Stimulated activated CD4-positive, alpha-beta T cell treated with anti-CD3 and anti-CD28 coated beads, Interleukin-2, amount 100 ng/mL, for 48 hours (primary cell): ENCODE results near the gene LRRC70.

Experiments used
- DNase-seq, 2 donors: peaks; one replicate each; pipeline ENCODE4 v3.0.0-alpha.2; 2020

LRRC70 gene

GRCh38 chr5:62575066-62575465 lies 3.6 kb upstream of the LRRC70 start:
- no peak for DNase-seq

- no peak for DNase-seq
These were observed 3.1 kb upstream of the LRRC70 start for GRCh38 chr5:62575489-62575888.

- DNase-seq: no peak
These were observed 1.9 kb upstream of the LRRC70 start for GRCh38 chr5:62576570-62577170.

- no peak for DNase-seq
These were observed 1.1 kb upstream of the LRRC70 start for GRCh38 chr5:62577488-62577887.

GRCh38 chr5:62579761-62580160 lies 1.1 kb downstream of the LRRC70 start:
- DNase-seq: no peak

- DNase-seq: no peak
These were observed 3.4 kb downstream of the LRRC70 start for GRCh38 chr5:62581836-62582597.

- no peak for DNase-seq
These were observed 5.8 kb downstream of the LRRC70 start for GRCh38 chr5:62584391-62584790.

GRCh38 chr5:62585306-62585705 lies 6.7 kb downstream of the LRRC70 start:
- DNase-seq: no peak

- DNase-seq: no peak
These were observed 7.1 kb downstream of the LRRC70 start for GRCh38 chr5:62585751-62586150.

- DNase-seq: no peak
These were observed 9.1 kb downstream of the LRRC70 start for GRCh38 chr5:62587737-62588136.

- no peak for DNase-seq
These were observed 10.0 kb downstream of the LRRC70 start for GRCh38 chr5:62588668-62589067.

- no peak for DNase-seq
These were observed 10.9 kb downstream of the LRRC70 start for GRCh38 chr5:62589504-62589903.

- no peak for DNase-seq
These were observed 11.8 kb downstream of the LRRC70 start for GRCh38 chr5:62590387-62590786.

- no peak for DNase-seq
These were observed 13.9 kb downstream of the LRRC70 start for GRCh38 chr5:62592558-62592957.

GRCh38 chr5:62593331-62593730 lies 14.7 kb downstream of the LRRC70 start:
- DNase-seq: no peak

- DNase-seq: no peak
These were observed 15.9 kb downstream of the LRRC70 start for GRCh38 chr5:62594364-62594984.

- no peak for DNase-seq
These were observed 17.5 kb downstream of the LRRC70 start for GRCh38 chr5:62596096-62596495.

- DNase-seq: no peak
These were observed 18.1 kb downstream of the LRRC70 start for GRCh38 chr5:62596691-62597090.

GRCh38 chr5:62597314-62597713 lies 18.7 kb downstream of the LRRC70 start:
- DNase-seq: no peak

- DNase-seq: no peak
These were observed 22.1 kb downstream of the LRRC70 start for GRCh38 chr5:62600560-62601252.

- no peak for DNase-seq
These were observed 25.3 kb downstream of the LRRC70 start for GRCh38 chr5:62603934-62604333.

- no peak for DNase-seq
These were observed 27.0 kb downstream of the LRRC70 start for GRCh38 chr5:62605638-62606037.

- no peak for DNase-seq
These were observed 28.3 kb downstream of the LRRC70 start for GRCh38 chr5:62606878-62607277.

- DNase-seq: no peak
These were observed 29.0 kb downstream of the LRRC70 start for GRCh38 chr5:62607615-62608014.
